Loucy (cell line): ENCODE results near the gene FBXO11.
A peak's percentile ranks its signal among the peaks of the same experiment; 100 is the strongest.
"Not testable (repeated sequence)": the region's sequence is repeated elsewhere in the genome, so short reads cannot be mapped to it uniquely, and the experiment has no call there.

Source experiments
- H2AFZ ChIP-seq: fragments of 200-600 bp; sonication (generic); 2 replicates; pipeline ENCODE4 v1.6.0; 2016; ENCODE audit warnings: antibody characterized with exemption, mild to moderate bottlenecking, low read length, moderate library complexity
- H3F3A ChIP-seq: fragments of 200-600 bp; 2 replicates; pipeline ENCODE4 v1.6.0; 2016; ENCODE audit warnings: antibody characterized with exemption, low read depth, mild to moderate bottlenecking
- H3K27me3 ChIP-seq: fragments of 200-600 bp; sonication (generic); 2 replicates; pipeline ENCODE4 v1.6.1; 2014; ENCODE audit warnings: low read length, mild to moderate bottlenecking; ENCODE audit not compliant: insufficient read depth, poor library complexity, severe bottlenecking
- H3K36me3 ChIP-seq: fragments of 200-600 bp; sonication (generic); 2 replicates; pipeline ENCODE4 v1.6.1; 2016; ENCODE audit warnings: low read length; ENCODE audit not compliant: insufficient read depth
- H3K4me1 ChIP-seq: fragments of 200-600 bp; sonication (generic); 2 replicates; pipeline ENCODE4 v1.5.1; 2014; ENCODE audit warnings: low read length, mild to moderate bottlenecking; ENCODE audit not compliant: insufficient read depth, poor library complexity, severe bottlenecking
- H3K4me2 ChIP-seq: fragments of 200-600 bp; sonication (generic); 2 replicates; pipeline ENCODE4 v1.6.0; 2014; ENCODE audit warnings: antibody characterized with exemption, low read length, low read depth, mild to moderate bottlenecking; ENCODE audit not compliant: poor library complexity, severe bottlenecking
- H3K4me3 ChIP-seq: fragments of 200-600 bp; sonication (generic); 2 replicates; pipeline ENCODE4 v1.5.1; 2014; ENCODE audit warnings: low read length, mild to moderate bottlenecking, mixed read lengths; ENCODE audit not compliant: poor library complexity, severe bottlenecking
- H3K79me2 ChIP-seq: fragments of 200-600 bp; sonication (generic); 2 replicates; pipeline ENCODE4 v1.6.1; 2014; ENCODE audit warnings: low read length; ENCODE audit not compliant: insufficient read depth
- H3K9ac ChIP-seq: fragments of 200-600 bp; sonication (generic); 2 replicates; pipeline ENCODE4 v1.6.0; 2014; ENCODE audit warnings: mild to moderate bottlenecking, low read depth, low read length, moderate library complexity; ENCODE audit not compliant: poor library complexity, severe bottlenecking
- H3K9me2 ChIP-seq: fragments of 200-600 bp; sonication (generic); replicated peaks from 2 replicates; pipeline ENCODE4 v1.6.1; 2016; ENCODE audit warnings: low read depth, low read length, mixed read lengths
- H3K9me3 ChIP-seq: fragments of 200-600 bp; sonication (generic); 2 replicates; pipeline ENCODE4 v1.6.1; 2014; ENCODE audit warnings: mild to moderate bottlenecking, antibody characterized with exemption, low read length, low read depth; ENCODE audit not compliant: insufficient read depth
- H4K20me1 ChIP-seq: fragments of 200-600 bp; sonication (generic); 2 replicates; pipeline ENCODE4 v1.6.0; 2014; ENCODE audit warnings: antibody characterized with exemption, low read length, mild to moderate bottlenecking; ENCODE audit not compliant: insufficient read depth, poor library complexity, severe bottlenecking
- CTCF ChIP-seq: fragments of 200-600 bp; sonication (generic); conservative IDR thresholded peaks from 2 replicates; pipeline ENCODE4 v1.5.1; 2014; ENCODE audit warnings: mild to moderate bottlenecking, antibody characterized with exemption, low read length
- EZH2phosphoT487 ChIP-seq: fragments of 200-600 bp; IDR thresholded peaks from 2 replicates; pipeline ENCODE4 v1.6.1; 2018; ENCODE audit warnings: antibody characterized with exemption, mild to moderate bottlenecking, moderate library complexity, borderline replicate concordance

Gene FBXO11

GRCh38 chr2:47900857-47901256 is 5.4 kb downstream of the FBXO11 start:
- peaks cover 56% of the 10 kb centered on the region for H3K4me1 ChIP-seq
- no peaks in the 10 kb centered on the region for H3K36me3 ChIP-seq
- H3F3A ChIP-seq: no peaks in the 10 kb centered on the region
- no peak overlapping the region for H2AFZ ChIP-seq
- TF ChIP-seq CTCF: no peak
- TF ChIP-seq EZH2phosphoT487: no peak
- H3K9ac ChIP-seq: no peak overlapping the region
- H3K4me3 ChIP-seq: no peak overlapping the region
- H3K9me2 ChIP-seq: no peaks in the 10 kb centered on the region
- no peaks in the 10 kb centered on the region for H3K27me3 ChIP-seq
- no peaks in the 10 kb centered on the region for H3K9me3 ChIP-seq
- peaks cover 93% of the 10 kb centered on the region for H3K79me2 ChIP-seq
- H3K4me2 ChIP-seq: peak overlapping the region; percentile 98
- peaks cover 88% of the 10 kb centered on the region for H4K20me1 ChIP-seq

- H3K27me3 ChIP-seq: no peaks in the 10 kb centered on the region
- peaks cover 59% of the 10 kb centered on the region for H3K4me1 ChIP-seq
- H3K4me2 ChIP-seq: peak overlapping the region; percentile 61
- peaks cover 100% of the 10 kb centered on the region for H3K79me2 ChIP-seq
- peak overlapping the region; percentile 47 for H3K4me3 ChIP-seq
- H3K9me2 ChIP-seq: no peaks in the 10 kb centered on the region
- no peaks in the 10 kb centered on the region for H3K9me3 ChIP-seq
- TF ChIP-seq EZH2phosphoT487: no peak
- TF ChIP-seq CTCF: no peak
- peak overlapping the region; percentile 1 for H3K9ac ChIP-seq
- H2AFZ ChIP-seq: no peak overlapping the region
- H3K36me3 ChIP-seq: no peaks in the 10 kb centered on the region
- no peaks in the 10 kb centered on the region for H3F3A ChIP-seq
- peaks cover 95% of the 10 kb centered on the region for H4K20me1 ChIP-seq
These were observed 6.1 kb downstream of the FBXO11 start for GRCh38 chr2:47899915-47900816.

GRCh38 chr2:47897883-47898731 is 8.2 kb downstream of the FBXO11 start:
- peak overlapping the region; percentile 64 for H3K4me2 ChIP-seq
- H3K9ac ChIP-seq: peak overlapping the region; percentile 45
- peak overlapping the region; percentile 40 for H3K4me3 ChIP-seq
- TF ChIP-seq EZH2phosphoT487 (no peak), CTCF (no peak)
- H2AFZ ChIP-seq: no peak overlapping the region
- no peaks in the 10 kb centered on the region for H3K9me2 ChIP-seq
- peaks cover 52% of the 10 kb centered on the region for H3K4me1 ChIP-seq
- peaks cover 100% of the 10 kb centered on the region for H3K79me2 ChIP-seq
- H3K27me3 ChIP-seq: no peaks in the 10 kb centered on the region
- H3K9me3 ChIP-seq: no peaks in the 10 kb centered on the region
- H4K20me1 ChIP-seq: peaks cover 95% of the 10 kb centered on the region
- no peaks in the 10 kb centered on the region for H3F3A ChIP-seq
- no peaks in the 10 kb centered on the region for H3K36me3 ChIP-seq

- not testable (repeated sequence) for H3K9me3 ChIP-seq, H3K9me2 ChIP-seq, H3K9ac ChIP-seq, H3K27me3 ChIP-seq, H2AFZ ChIP-seq, H3F3A ChIP-seq, H3K36me3 ChIP-seq
- H3K79me2 ChIP-seq: peaks cover 100% of the 10 kb centered on the region
- peak overlapping the region; percentile 11 for H3K4me3 ChIP-seq
- H3K4me2 ChIP-seq: peak overlapping the region; percentile 64
- H3K4me1 ChIP-seq: peaks cover 49% of the 10 kb centered on the region
- peaks cover 95% of the 10 kb centered on the region for H4K20me1 ChIP-seq
These were observed 9.0 kb downstream of the FBXO11 start for GRCh38 chr2:47897191-47897882.
